ENCODE measurements around the gene CCM2. TPM values are rescaled to one million over a fixed set of nuclear protein-coding genes. Genes with fewer than 3 reads are reported as not detected.

Gene CCM2
- total RNA-seq, 2 experiments from 2014 or later = 99.6 to 99.9 TPM

- Mint-ChIP-seq H3K27me3 (ENCODE audit: low read depth) (no peaks in the 10 kb centered on the region), H3K4me3 (no peak overlapping the region), H3K27ac (no peak overlapping the region), H3K4me1 (ENCODE audit: low read depth) (peaks cover 33% of the 10 kb centered on the region), H3K9me3 (ENCODE audit: insufficient read depth) (no peaks in the 10 kb centered on the region), H3K36me3 (ENCODE audit: low read depth) (peaks cover 57% of the 10 kb centered on the region)
- ChIA-PET CTCF (interaction anchor here (0.7 kb wide), 1 partner anchor 29 kb away, joined by 3 read pairs; no protein-coding TSS in a partner anchor), POLR2A (no interaction called here)
- DNase-seq = no peak
- no peak for ATAC-seq
These were observed 57.9 kb downstream of the CCM2 start for GRCh38 chr7:45057878-45058277.

- Mint-ChIP-seq H3K27me3 (ENCODE audit: low read depth) (no peaks in the 10 kb centered on the region), H3K27ac (no peak overlapping the region), H3K4me1 (ENCODE audit: low read depth) (peaks cover 22% of the 10 kb centered on the region), H3K9me3 (ENCODE audit: insufficient read depth) (no peaks in the 10 kb centered on the region), H3K4me3 (no peak overlapping the region), H3K36me3 (ENCODE audit: low read depth) (peaks cover 59% of the 10 kb centered on the region)
- ATAC-seq (no peak), DNase-seq (no peak)
- POLR2A ChIA-PET = interaction anchor here (0.6 kb wide), 1 partner anchor 14 kb away, joined by 3 read pairs; no protein-coding TSS in a partner anchor
- CTCF ChIA-PET = interaction anchor here (0.7 to 1.4 kb wide), 2 partner anchors 75 to 102 kb away, joined by 3 read pairs; no protein-coding TSS in a partner anchor
These were observed 60.3 kb downstream of the CCM2 start for GRCh38 chr7:45060295-45060694.

DNA sequence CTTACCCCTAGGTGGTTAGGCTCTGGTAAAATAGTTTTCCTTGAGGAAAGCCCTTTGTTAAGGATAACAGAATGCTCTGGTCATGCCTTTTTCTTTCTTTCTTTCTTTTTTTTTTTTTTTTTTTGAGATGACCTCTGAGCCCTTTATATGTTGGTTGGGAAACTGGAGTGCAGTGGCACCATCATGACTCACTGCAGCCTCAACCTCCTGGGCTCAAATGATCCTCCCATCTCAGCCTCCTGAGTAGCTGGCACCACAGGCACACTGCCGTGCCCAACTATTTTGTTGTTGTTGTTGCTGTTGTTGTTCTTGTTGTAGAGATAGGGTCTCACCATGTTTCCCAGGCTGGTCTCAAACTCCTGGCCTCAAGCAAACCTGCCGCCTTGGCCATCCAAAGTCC is 61.4 kb downstream of the CCM2 start:
- CTCF ChIA-PET = no interaction called here
- peak overlapping the region; percentile 48 for H3K27ac Mint-ChIP-seq
- H3K36me3 Mint-ChIP-seq (ENCODE audit: low read depth) = peaks cover 58% of the 10 kb centered on the region
- H3K4me3 Mint-ChIP-seq = no peak overlapping the region
- POLR2A ChIA-PET = interaction anchor here (0.5 kb wide), 1 partner anchor 84 kb away, joined by 3 read pairs; no protein-coding TSS in a partner anchor
- H3K4me1 Mint-ChIP-seq (ENCODE audit: low read depth) = peaks cover 30% of the 10 kb centered on the region
- DNase-seq (no peak), ATAC-seq (no peak)
- no peaks in the 10 kb centered on the region for H3K9me3 Mint-ChIP-seq (ENCODE audit: insufficient read depth)
- H3K27me3 Mint-ChIP-seq (ENCODE audit: low read depth) = no peaks in the 10 kb centered on the region

GRCh38 chr7:45061806-45062425 is 61.9 kb downstream of the CCM2 start:
- ChIA-PET CTCF (no interaction called here), POLR2A (interaction anchor here (0.5 kb wide), 1 partner anchor 84 kb away, joined by 3 read pairs; no protein-coding TSS in a partner anchor)
- H3K9me3 Mint-ChIP-seq (ENCODE audit: insufficient read depth) = no peaks in the 10 kb centered on the region
- H3K27me3 Mint-ChIP-seq (ENCODE audit: low read depth) = no peaks in the 10 kb centered on the region
- H3K4me3 Mint-ChIP-seq = no peak overlapping the region
- DNase-seq (no peak), ATAC-seq (no peak)
- peaks cover 32% of the 10 kb centered on the region for H3K4me1 Mint-ChIP-seq (ENCODE audit: low read depth)
- H3K36me3 Mint-ChIP-seq (ENCODE audit: low read depth) = peaks cover 61% of the 10 kb centered on the region
- peak overlapping the region; percentile 48 for H3K27ac Mint-ChIP-seq

- ChIA-PET POLR2A (no interaction called here), CTCF (no interaction called here)
- Mint-ChIP-seq H3K9me3 (ENCODE audit: insufficient read depth) (no peaks in the 10 kb centered on the region), H3K4me1 (ENCODE audit: low read depth) (peaks cover 40% of the 10 kb centered on the region), H3K36me3 (ENCODE audit: low read depth) (peaks cover 66% of the 10 kb centered on the region), H3K4me3 (no peak overlapping the region), H3K27me3 (ENCODE audit: low read depth) (no peaks in the 10 kb centered on the region), H3K27ac (no peak overlapping the region)
- ATAC-seq (no peak), DNase-seq (no peak)
These were observed 64.2 kb downstream of the CCM2 start for GRCh38 chr7:45064047-45064725.

DNA sequence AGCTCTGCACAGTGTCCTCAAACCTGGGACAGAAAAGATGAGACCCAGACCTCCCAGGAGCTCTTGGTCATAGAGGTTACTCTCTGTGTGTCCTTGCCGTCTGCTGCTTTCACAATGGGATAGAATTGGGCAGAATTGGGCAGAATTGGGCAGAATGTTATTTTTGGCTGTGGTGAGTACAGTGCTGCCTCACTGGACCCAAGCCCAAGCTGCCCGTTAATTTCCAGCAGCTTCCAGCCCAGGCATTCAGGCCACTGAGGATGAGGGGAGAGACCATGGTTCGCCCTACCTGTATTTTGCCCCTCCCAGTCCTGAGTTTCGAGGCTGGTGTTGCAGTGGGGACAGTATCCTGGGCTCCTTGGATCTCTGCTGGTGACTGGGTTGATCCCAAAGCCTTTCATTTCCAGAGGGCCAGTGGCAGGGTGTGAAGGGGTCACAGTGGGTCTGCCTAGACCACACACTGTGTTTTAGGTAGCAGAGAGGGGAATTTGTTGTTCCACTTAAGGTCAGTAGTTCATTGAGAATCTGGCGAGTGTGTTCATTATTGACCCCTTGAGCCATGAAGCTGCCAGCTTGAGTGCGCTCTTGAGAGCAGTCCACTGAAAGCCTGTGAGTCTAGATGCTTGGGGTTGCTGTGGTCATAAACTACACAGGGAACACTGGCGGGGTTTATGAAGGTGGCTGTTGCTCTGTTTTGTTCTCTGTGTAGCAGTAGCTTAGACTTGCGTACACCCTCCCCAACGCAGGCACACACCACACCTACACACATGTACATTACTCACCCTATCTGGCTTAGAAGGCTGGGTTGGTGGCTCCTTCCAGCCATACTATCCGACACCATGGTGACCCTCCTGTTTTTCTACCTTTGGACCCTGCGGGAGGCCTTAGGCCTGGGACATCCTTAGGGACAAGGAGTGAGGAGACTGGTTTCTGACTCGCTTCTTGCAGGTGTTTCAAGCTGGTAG is 65.3 kb downstream of the CCM2 start:
- Mint-ChIP-seq H3K27ac (no peak overlapping the region), H3K27me3 (ENCODE audit: low read depth) (no peaks in the 10 kb centered on the region), H3K4me1 (ENCODE audit: low read depth) (peaks cover 40% of the 10 kb centered on the region), H3K36me3 (ENCODE audit: low read depth) (peaks cover 72% of the 10 kb centered on the region), H3K4me3 (no peak overlapping the region), H3K9me3 (ENCODE audit: insufficient read depth) (no peaks in the 10 kb centered on the region)
- ChIA-PET POLR2A (no interaction called here), CTCF (no interaction called here)
- ATAC-seq (no peak), DNase-seq (no peak)

GRCh38 chr7:45066409-45066808 is 66.4 kb downstream of the CCM2 start:
- ChIA-PET POLR2A (no interaction called here), CTCF (no interaction called here)
- ATAC-seq = no peak
- Mint-ChIP-seq H3K27ac (no peak overlapping the region), H3K36me3 (ENCODE audit: low read depth) (peaks cover 64% of the 10 kb centered on the region), H3K27me3 (ENCODE audit: low read depth) (no peaks in the 10 kb centered on the region), H3K4me1 (ENCODE audit: low read depth) (peaks cover 32% of the 10 kb centered on the region), H3K4me3 (no peak overlapping the region), H3K9me3 (ENCODE audit: insufficient read depth) (no peaks in the 10 kb centered on the region)
- no peak for DNase-seq

GRCh38 chr7:45067582-45067981 is 67.6 kb downstream of the CCM2 start:
- H3K27me3 Mint-ChIP-seq (ENCODE audit: low read depth) = no peaks in the 10 kb centered on the region
- peaks cover 26% of the 10 kb centered on the region for H3K4me1 Mint-ChIP-seq (ENCODE audit: low read depth)
- DNase-seq (no peak), ATAC-seq (no peak)
- peaks cover 65% of the 10 kb centered on the region for H3K36me3 Mint-ChIP-seq (ENCODE audit: low read depth)
- no peak overlapping the region for H3K27ac Mint-ChIP-seq
- no peak overlapping the region for H3K4me3 Mint-ChIP-seq
- POLR2A ChIA-PET = no interaction called here
- CTCF ChIA-PET = no interaction called here
- no peaks in the 10 kb centered on the region for H3K9me3 Mint-ChIP-seq (ENCODE audit: insufficient read depth)

DNA sequence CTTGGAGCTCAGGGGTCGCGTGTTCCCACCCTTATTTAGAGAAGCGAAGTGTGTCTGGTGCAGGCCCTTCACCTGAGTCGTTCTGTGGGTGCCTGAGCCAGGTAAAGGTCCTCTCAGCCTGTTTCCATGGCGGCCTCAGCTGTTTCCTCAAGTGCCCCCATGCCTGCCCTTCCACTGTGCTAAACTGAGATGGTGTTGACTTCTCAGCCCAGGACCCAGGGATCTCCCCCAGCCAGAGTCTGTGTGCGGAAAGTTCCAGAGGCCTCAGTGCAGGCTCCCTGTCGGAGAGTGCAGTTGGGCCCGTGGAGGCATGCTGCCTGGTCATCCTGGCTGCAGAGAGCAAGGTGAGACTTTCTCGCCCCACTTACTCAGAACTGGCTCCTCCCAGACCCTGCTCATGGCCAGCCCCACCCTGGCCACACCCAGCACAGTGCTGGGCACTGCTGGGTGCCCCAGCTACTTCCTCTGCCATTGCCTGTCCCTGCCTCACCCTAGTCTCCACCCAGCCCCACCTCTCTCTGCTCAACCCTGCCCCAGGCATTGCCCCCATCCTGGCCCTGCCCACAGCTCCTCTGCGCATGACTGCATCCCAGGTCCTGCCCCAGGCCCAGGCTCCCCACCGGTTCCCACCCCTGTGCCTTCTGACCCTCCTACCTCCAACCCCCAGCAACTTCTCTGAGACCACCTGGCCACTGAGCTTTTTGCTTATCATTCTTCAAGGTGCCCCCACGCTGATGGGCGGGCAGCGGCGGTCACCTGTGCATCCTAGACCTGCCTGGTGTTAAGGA is 68.4 kb downstream of the CCM2 start:
- Mint-ChIP-seq H3K27me3 (ENCODE audit: low read depth) (no peaks in the 10 kb centered on the region), H3K4me1 (ENCODE audit: low read depth) (peaks cover 24% of the 10 kb centered on the region), H3K9me3 (ENCODE audit: insufficient read depth) (no peaks in the 10 kb centered on the region), H3K4me3 (no peak overlapping the region), H3K36me3 (ENCODE audit: low read depth) (peaks cover 67% of the 10 kb centered on the region), H3K27ac (peak overlapping the region; percentile 46)
- ATAC-seq (no peak), DNase-seq (no peak)
- CTCF ChIA-PET = interaction anchor here (0.7 to 1.3 kb wide), 2 partner anchors 19 to 95 kb away, joined by 3 to 4 read pairs; no protein-coding TSS in a partner anchor
- POLR2A ChIA-PET = no interaction called here

GRCh38 chr7:45069444-45070253 is 69.6 kb downstream of the CCM2 start:
- CTCF ChIA-PET = interaction anchor here (1.0 to 1.3 kb wide), 3 partner anchors 18 to 97 kb away, joined by 3 read pairs; no protein-coding TSS in a partner anchor
- Mint-ChIP-seq H3K27ac (no peak overlapping the region), H3K4me3 (no peak overlapping the region), H3K27me3 (ENCODE audit: low read depth) (no peaks in the 10 kb centered on the region), H3K9me3 (ENCODE audit: insufficient read depth) (no peaks in the 10 kb centered on the region), H3K36me3 (ENCODE audit: low read depth) (peaks cover 64% of the 10 kb centered on the region), H3K4me1 (ENCODE audit: low read depth) (peaks cover 24% of the 10 kb centered on the region)
- DNase-seq (no peak), ATAC-seq (peak; percentile 48)
- POLR2A ChIA-PET = interaction anchor here (1.0 kb wide), 1 partner anchor 30 kb away, joined by 3 read pairs; no protein-coding TSS in a partner anchor

Measured in activated CD8-positive, alpha-beta T cell treated with anti-CD3 and anti-CD28 coated beads, Interleukin-2, amount 10 ng/mL, durations not matched to agents 7 days and 5 days (primary cell).